Stimulated activated CD8-positive, alpha-beta memory T cell treated with anti-CD3 and anti-CD28 coated beads, Interleukin-7, amount 100 ng/mL, for 24 hours (primary cell): ENCODE measurements around the gene TMED7.

Experiments used
- DNase-seq: peaks from one replicate; pipeline ENCODE4 v3.0.0-alpha.2; 2020; ENCODE audit warnings: low read depth

Gene TMED7

DNA sequence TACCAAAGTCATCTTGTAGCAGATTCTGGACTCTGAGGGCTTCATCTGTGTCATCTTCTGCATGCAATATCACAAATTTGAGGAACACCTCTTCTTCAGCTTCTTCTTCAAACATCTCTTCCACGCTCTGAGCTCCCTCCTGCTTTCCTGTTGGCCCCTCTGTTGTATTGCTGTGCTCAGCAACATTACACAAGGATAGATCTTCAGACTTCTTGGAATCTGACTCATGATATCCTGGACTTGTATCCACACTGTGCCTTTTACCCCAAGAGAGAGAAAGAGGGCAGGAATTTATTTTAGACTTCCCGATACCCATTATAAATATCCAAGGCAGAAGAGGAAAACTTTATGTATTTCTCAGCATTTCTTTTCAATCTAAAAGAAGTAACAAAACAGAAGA is 44.9 kb downstream of the TMED7 start:
- DNase-seq = no peak

DNA sequence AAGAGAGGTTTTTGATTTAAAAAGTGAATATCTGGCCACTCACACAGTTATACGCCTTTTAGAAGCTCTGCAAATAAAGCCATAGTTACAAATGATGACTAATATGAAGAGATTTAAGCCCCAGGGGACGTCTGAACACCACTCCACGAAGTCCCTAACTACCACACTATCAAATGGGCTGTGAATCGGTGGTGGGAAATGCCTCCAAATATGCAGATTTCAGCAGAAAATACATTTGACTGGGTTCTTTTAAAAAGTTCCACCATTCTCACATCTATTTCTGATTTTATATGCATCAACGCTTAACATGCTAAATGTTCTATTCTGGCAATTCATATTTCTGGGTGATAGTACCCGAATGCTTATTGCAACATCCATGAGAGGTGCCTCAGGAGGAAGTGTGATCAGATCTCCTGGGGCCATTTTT is 46.1 kb downstream of the TMED7 start:
- DNase-seq = no peak

DNA sequence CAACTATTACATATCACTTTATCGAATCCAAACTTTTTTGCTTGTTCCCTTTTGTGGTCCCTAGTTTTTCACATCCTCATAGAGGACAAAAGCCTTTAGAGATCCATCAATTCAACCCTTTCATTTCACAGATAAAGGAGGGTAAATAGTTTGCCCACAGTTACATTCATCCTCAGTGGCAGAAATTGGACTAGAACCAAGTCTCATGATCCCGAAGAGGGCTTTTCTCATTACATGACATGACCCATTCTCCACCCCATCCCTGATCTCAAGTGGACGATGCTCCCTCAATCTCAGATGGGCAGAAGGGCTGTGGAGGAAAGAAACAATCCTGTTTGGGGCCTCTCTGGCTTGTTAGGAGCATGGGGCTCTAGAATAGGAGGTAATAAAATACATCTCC is 46.6 kb downstream of the TMED7 start:
- no peak for DNase-seq

DNA sequence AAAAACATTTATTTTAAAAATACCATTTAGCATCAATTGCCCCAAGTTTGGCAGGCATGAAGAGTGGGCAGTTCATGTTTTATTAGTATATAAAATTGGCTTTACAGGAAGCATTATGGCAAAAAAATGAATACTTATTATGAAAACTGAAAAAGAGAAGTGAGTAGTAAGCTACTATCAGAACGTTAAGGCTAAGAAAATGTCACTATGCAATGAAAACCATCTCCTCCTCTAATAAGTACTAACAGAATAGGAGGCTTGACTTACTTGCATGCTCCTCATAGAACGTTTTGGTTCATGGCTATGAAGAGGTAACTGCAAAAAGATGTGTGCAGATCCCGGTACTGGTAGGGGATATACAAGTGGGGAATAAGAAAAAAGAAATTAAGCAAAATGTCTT is 47.2 kb downstream of the TMED7 start:
- no peak for DNase-seq

DNA sequence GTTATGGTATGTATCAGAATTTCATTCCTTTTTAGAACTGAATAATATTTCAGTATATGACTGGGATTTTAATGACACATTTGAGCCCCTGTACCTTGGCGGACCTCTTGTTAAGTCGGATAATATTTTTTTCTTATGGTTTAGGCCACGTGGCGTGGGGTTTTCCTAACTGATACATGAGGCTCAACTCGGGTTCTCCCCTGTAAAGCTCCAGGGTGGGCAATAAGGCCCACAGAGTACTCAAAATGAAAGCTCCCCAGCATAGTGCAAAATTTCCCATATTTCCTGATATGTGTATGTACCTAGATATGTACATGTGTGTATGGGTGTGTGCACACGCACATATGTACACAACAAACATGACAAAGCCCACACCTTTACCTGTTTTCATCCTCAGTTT is 48.1 kb downstream of the TMED7 start:
- DNase-seq = no peak

DNA sequence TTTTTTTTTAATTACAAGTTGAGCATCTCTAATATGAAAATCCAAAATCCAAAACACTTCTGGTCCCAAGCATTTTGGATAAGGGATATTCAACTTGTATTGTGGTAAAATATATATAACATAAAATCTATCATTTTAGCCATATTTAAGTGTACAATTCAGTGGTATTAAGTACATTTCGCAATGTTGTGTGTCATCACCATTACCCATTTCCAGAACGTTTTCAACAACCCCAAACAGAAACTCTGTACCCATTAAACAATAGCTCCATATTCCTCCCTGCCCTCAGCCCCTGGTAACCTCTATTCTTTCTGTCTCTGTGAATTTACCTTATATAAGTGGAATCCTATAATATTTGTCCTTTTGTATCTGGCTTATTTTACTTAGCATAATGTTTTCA is 48.5 kb downstream of the TMED7 start:
- DNase-seq = no peak

DNA sequence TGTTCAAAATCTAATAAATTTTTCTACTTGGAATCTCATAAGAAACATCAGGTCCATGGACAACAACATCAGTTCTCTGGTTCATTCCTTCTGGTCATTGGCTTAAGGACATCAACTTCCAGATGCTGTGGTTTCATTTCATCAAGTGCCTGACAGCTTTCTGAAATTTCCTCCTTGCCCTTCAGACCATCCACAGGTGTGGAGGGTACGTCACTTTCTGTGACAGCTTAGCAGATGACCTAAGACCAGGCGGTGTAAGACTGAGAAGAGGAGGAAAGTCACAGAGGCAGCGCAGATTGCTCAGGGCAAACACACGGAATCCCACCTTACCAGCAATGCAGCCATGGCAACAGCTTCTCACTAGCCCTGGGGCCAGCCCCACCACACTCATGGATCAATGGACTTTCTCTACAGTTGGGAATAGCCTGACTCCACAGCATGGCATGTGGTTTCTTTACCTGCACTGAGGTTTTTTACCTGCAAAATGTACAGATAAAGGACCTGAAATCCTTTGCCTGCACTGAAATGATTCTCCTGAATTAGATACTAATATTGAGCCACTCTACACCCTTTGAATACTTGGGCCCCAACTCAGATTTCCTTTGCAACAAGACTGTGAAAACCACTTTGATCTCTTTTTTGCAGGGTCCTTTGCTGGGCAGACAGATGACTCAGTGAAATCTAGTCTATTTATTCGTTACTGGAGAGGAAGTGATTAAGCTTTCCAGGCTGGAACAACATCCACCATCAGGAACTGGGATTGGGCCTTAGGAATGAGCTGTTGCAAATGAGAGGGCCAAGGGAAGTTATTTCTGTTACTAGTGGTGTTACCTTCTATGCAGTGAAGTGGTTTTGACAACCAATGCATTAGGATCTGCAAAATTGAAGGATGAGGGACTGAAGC is 50.4 kb downstream of the TMED7 start:
- DNase-seq = no peak

DNA sequence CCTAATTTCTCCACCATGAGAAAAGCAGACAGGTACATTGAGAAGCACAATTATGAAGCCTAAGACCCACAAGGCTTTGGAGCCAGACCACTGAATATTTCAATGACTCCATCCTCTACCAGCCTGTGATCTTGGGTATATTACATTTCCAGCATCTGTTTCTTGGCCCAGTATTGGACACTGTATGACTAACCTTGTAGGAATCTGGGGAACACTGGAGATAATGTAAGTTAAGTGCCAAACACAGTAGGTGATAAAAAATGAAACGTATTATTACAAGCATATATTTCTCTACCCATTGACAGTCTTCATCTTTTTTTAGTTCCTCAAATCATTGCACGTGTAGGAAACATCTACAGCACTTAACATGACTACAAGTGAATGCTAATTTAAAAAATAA is 52.7 kb downstream of the TMED7 start:
- no peak for DNase-seq

DNA sequence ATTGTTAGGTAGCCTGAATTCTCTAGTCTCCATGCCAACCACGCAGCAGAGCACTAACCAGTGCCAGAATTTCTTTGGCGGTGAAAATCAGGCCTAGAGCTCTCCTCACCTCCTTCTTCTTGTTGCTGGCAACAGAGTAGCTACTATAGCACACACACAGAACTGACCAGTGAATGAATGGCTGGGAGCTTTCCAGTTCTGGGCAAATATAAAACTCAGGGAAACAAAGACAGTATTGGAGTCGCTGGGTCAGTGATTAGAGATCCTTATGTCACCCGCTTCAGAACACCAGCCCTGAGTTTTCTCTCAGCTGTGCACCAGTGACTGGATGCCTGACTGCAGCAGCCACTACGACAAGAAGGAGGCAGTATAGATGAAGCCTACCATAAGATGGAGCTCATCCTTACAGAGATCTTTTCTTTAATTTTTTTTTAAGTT is 54.4 kb downstream of the TMED7 start:
- DNase-seq = no peak

DNA sequence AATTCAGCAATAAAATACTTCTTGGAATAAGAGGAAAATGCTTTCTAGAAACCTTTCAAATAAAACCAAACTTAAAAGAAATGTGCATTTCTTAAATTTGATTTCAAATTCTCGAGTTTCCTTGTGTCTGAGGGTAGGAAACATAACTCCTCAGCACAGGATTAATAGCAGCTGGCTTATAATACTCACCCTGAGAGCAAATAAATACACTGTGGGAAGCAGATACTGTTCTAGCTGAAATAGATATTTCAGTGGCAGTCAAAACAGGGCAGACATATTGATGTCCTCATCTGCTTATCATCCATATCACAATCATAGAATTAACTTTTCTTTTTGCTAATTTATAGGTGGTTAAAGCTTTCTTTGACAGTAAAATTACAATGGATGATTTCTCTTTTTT is 57.2 kb downstream of the TMED7 start:
- DNase-seq = no peak

DNA sequence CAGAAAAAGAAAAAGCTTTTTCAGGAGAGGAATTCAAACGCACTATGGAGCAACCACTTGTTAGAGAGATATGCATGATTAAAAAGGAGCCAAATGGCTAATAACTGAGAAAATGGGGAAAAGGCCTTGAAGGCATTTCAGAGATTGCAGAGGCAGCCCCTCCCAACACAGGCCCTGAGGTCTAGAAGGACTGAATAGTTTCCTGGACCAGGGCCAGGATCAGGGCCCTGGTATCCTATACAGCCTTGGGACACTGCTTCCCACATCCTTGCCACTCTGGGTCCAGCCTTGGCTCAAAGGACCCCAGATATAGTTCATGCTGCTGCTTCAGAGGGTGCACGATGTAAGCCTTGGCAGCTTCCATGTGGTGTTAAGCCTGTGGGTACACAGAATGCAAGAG is 60.6 kb downstream of the TMED7 start:
- DNase-seq = no peak
